ENCODE measurements around the gene PHLDA1. TPM values are rescaled to one million over a fixed set of nuclear protein-coding genes. Genes with fewer than 3 reads are reported as not detected.

Gene PHLDA1
- total and polyA plus RNA-seq, 10 of the 15 experiments (the other 5 are each of a cell fraction or from before 2014, with no cell fraction given), result 0.66 to 14.2 (median 1.3) TPM

DNA sequence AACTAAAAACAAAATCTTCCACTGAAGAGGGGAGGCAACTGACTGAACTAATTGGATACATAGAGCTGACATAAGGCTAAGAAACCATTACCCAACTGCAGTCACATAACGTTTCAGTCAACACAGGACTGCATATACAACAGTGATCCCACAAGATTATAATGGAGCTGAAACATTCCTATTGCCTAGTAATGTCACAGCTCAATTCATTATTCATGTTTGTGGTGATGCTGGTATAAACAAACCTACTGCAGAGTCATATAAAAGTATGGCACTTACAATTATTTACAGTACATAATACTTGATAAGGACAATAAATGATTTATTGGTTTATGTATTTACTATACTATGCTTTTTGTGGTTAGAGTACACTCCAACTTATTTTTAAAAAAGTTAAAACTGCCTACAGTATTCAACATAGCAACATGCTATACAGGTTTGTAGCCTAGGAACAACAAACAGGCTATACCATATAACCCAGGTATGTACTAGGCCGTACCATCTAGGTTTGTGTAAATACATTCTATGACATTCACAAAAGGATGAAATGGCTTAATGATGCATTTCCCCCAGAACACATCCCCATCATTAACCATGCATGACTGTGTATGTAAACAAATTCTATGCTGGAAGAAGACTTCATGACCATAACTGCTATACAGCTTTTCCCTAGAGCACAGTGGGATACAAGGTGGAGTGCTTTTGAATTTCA lies 48.6 kb upstream of the PHLDA1 start:
- CTCF ChIA-PET, result interaction anchor here (0.6 to 2.0 kb wide), 12 partner anchors 8 to 595 kb away, joined by 3 to 5 read pairs (median 3); partner anchors contain the start of gene BBS10
- no peaks in the 10 kb centered on the region for H4K20me1 ChIP-seq (ENCODE audit: control insufficient read depth, insufficient read depth)

More for the DNA sequence above, 48.6 kb upstream of the PHLDA1 start:
- intact Hi-C loops (cut with micrococcal nuclease; ENCODE audit: unreplicated experiment), result loop anchor here (5.0 to 10.0 kb wide), 6 partner anchors 62 to 685 kb away; partner anchors contain the start of genes OSBPL8 and ZDHHC17
- SMC1A ChIA-PET (ENCODE audit: uncharacterized antibody, unreplicated experiment), result interaction anchor here (1.0 to 4.4 kb wide), 10 partner anchors 8 to 554 kb away, joined by 3 to 29 read pairs (median 6); partner anchors contain the start of gene BBS10
- 0 out of 4 replicates have a peak, but pooled peaks cover 0 to 2% of the 10 kb centered on the region in 2 experiments for H3K36me3 ChIP-seq (ENCODE audit: control insufficient read depth in 2 of 2, insufficient read depth in 2 of 2, low read length in 1 of 2)
- POLR2A ChIA-PET, result interaction anchor here (0.6 to 2.7 kb wide), 4 partner anchors 32 to 546 kb away, joined by 3 to 11 read pairs (median 6); partner anchors contain the start of gene PHLDA1
- RAD21 ChIA-PET (ENCODE audit: unreplicated experiment), result interaction anchor here (1.1 kb wide), 2 partner anchors 268 to 452 kb away, joined by 3 read pairs; partner anchors contain the start of gene BBS10
- no TSS peak for BruUV-seq (replicated peaks)
- H3K4me3 ChIP-seq, result peak overlapping the region; percentile 22; the same call in 1 of the 2 replicates
- H3K9me3 ChIP-seq (replicated peaks; ENCODE audit: control insufficient read depth, insufficient read depth, low read length), result no peaks in the 10 kb centered on the region
- H3K79me2 ChIP-seq (ENCODE audit: control insufficient read depth, insufficient read depth, low read length), result peaks cover 91% of the 10 kb centered on the region
- ATAC-seq (no peak), DNase-seq (ENCODE audit: low read depth, low spot score) (no peak), FAIRE-seq (no peak)
- no peaks in the 10 kb centered on the region; a peak in 1 of 4 replicates for H3K27me3 ChIP-seq (replicated peaks in 1 of 2; ENCODE audit: control insufficient read depth in 2 of 2, insufficient read depth in 2 of 2, low read length in 1 of 2)
- in situ Hi-C loops (cut with MboI), result loop anchor here (25.0 kb wide), 1 partner anchor 982 kb away; the partner anchor contains the start of gene E2F7
- no peak overlapping the region for H3K27ac ChIP-seq (ENCODE audit: control insufficient read depth, insufficient read depth)
- H3K9ac ChIP-seq (ENCODE audit: control insufficient read depth, insufficient read depth, low read length), result no peak overlapping the region
- no peak overlapping the region for H2AFZ ChIP-seq (ENCODE audit: control insufficient read depth, low read depth, low read length)
- TF ChIP-seq, protein P1, sequence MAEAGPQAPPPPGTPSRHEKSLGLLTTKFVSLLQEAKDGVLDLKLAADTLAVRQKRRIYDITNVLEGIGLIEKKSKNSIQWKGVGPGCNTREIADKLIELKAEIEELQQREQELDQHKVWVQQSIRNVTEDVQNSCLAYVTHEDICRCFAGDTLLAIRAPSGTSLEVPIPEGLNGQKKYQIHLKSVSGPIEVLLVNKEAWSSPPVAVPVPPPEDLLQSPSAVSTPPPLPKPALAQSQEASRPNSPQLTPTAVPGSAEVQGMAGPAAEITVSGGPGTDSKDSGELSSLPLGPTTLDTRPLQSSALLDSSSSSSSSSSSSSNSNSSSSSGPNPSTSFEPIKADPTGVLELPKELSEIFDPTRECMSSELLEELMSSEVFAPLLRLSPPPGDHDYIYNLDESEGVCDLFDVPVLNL (IDR thresholded peaks at IDR 0.05; ENCODE audit: low read depth, low read length), result no peak
- 0 out of 2 replicates have a peak, but pooled peaks have one; percentile 15 for TF ChIP-seq PAX5 (IDR thresholded peaks at IDR 0.05; ENCODE audit: borderline replicate concordance, low read depth, low read length)
- H3K4me1 ChIP-seq (ENCODE audit: control insufficient read depth, insufficient read depth, low read length), result 0 out of 2 replicates have a peak, but pooled peaks cover 7% of the 10 kb centered on the region
- 85% methylated on average over 2 of the region's 2 CpGs for WGBS (ENCODE audit: insufficient coverage, insufficient replicate concordance, low lambda C conversion rate, missing lambda C conversion rate)
- H3K4me2 ChIP-seq (ENCODE audit: control insufficient read depth, insufficient read depth), result peak overlapping the region; percentile 52
